OCI-M2 (cell line): ENCODE results near the gene FIS1.
"Not testable (repeated sequence)": the region's sequence is repeated elsewhere in the genome, so short reads cannot be mapped to it uniquely, and the experiment has no call there.

ENCODE experiments used
- DNase-seq: peaks from one replicate; lab custom pipeline; 2025; ENCODE audit not compliant: unreplicated experiment; lab: John Stamatoyannopoulos, UW

The FIS1 gene

GRCh38 chr7:101258243-101258731, 13.4 kb upstream of the FIS1 start:
- DNase-seq: no peak

GRCh38 chr7:101255796-101256195, 10.9 kb upstream of the FIS1 start:
- DNase-seq: no peak

GRCh38 chr7:101253199-101253598, 8.3 kb upstream of the FIS1 start:
- DNase-seq: not testable (repeated sequence)

GRCh38 chr7:101251871-101252659, 7.2 kb upstream of the FIS1 start:
- DNase-seq: peak; percentile 75

- no peak for DNase-seq
These were observed 5.4 kb upstream of the FIS1 start for GRCh38 chr7:101250324-101250723.

GRCh38 chr7:101248276-101248675, 3.4 kb upstream of the FIS1 start:
- no peak for DNase-seq

GRCh38 chr7:101245147-101245668, 327 bp upstream of the FIS1 start:
- peak; percentile 77 for DNase-seq

- DNase-seq: no peak
These were observed 1.1 kb downstream of the FIS1 start for GRCh38 chr7:101243646-101244374.

- DNase-seq: no peak
These were observed 3.2 kb downstream of the FIS1 start for GRCh38 chr7:101241443-101242349.

GRCh38 chr7:101241015-101241363, 3.9 kb downstream of the FIS1 start:
- DNase-seq: no peak

- no peak for DNase-seq
These were observed 4.5 kb downstream of the FIS1 start for GRCh38 chr7:101240226-101241014.

GRCh38 chr7:101239951-101240220, 5.0 kb downstream of the FIS1 start:
- no peak for DNase-seq

- no peak for DNase-seq
These were observed 5.5 kb downstream of the FIS1 start for GRCh38 chr7:101239191-101239950.

- no peak for DNase-seq
These were observed 6.4 kb downstream of the FIS1 start for GRCh38 chr7:101238226-101239182.

- no peak for DNase-seq
These were observed 7.4 kb downstream of the FIS1 start, which contains the start of gene CLDN15 for GRCh38 chr7:101237206-101238067. TSS of gene CLDN15 (minus strand) at chr7:101237802. CDS start at chr7:101237581, 221 bp downstream.

GRCh38 chr7:101236292-101236835, 8.5 kb downstream of the FIS1 start:
- DNase-seq: no peak

- DNase-seq: no peak
These were observed 9.4 kb downstream of the FIS1 start for GRCh38 chr7:101235522-101235921.
